Right lobe of liver (tissue), 6 donors: Measurements from ENCODE around the gene GATA3. TPM values are rescaled to one million over a fixed set of nuclear protein-coding genes. Genes with fewer than 3 reads are reported as not detected.

Experiments used
- ATAC-seq, 4 donors: fragments of 200-7000 bp; cut with Tn5 transposase; one replicate each; pipeline ENCODE4 v1.9.1; 2020; ENCODE audit warnings: mild to moderate bottlenecking in 4 of 4, moderate library complexity in 4 of 4
- DNase-seq, 3 donors: peaks; one replicate each; pipeline ENCODE4 v3.0.0-alpha.2; 2020
- H3K27ac ChIP-seq, 3 donors: fragments of 200-600 bp; one replicate each; pipeline ENCODE4 v1.8.0; 2022
- H3K27me3 ChIP-seq, 2 donors: fragments of 200-600 bp; one replicate each; pipeline ENCODE4 v1.8.0; 2022
- H3K36me3 ChIP-seq, 4 donors: fragments of 200-600 bp; sonication (generic) in 1 of 4; one replicate each; pipeline versions ENCODE4 v1.5.1 to v1.8.0; 2017 to 2022; ENCODE audit warnings: control low read depth in 1 of 4
- H3K4me1 ChIP-seq, 4 donors: fragments of 200-600 bp; sonication (generic) in 1 of 4; one replicate each; pipeline versions ENCODE4 v1.5.1 to v1.8.0; 2017 to 2022; ENCODE audit warnings: control low read depth in 1 of 4
- H3K4me3 ChIP-seq, 3 donors: fragments of 200-600 bp; one replicate each; pipeline ENCODE4 v1.8.0; 2022
- H3K9me3 ChIP-seq, 4 donors: fragments of 200-600 bp; sonication (generic) in 1 of 4; one replicate each; pipeline versions ENCODE4 v1.5.1 to v1.8.0; 2017 to 2022; ENCODE audit warnings: control low read depth in 1 of 4
- POLR2A ChIP-seq: fragments of 450-650 bp; IDR thresholded peaks from one replicate; pipeline ENCODE4 v1.6.1; 2017; ENCODE audit warnings: antibody characterized with exemption, mild to moderate bottlenecking
- WGBS: methylation state at CpG from one replicate; pipeline ENCODE4 v1.1.6; 2018; ENCODE audit warnings: low coverage, low lambda C conversion rate; ENCODE audit not compliant: insufficient coverage; ENCODE audit errors: missing lambda C conversion rate; 5-methylcytosine and 5-hydroxymethylcytosine counted together
- intact Hi-C, 2 donors: fragments of 100-400 bp; cut with DNase I; formaldehyde crosslinking; loops; one replicate each; pipeline versions ENCODE4 v1.11.2 to v1.14.1; 2022
- total RNA-seq, 6 experiments: library from RNA; depleted of rRNA in 2 of 6; stranded (reverse); fragments of >200 nt in 2 of 6; fragmentation: NEBNext Ultra II Directional in 3 of 6; extraction: Animal tissue kit (Norgen Biotek cat#: 25700) in 3 of 6; gene quantifications; one replicate each; pipeline versions ENCODE4 v1.1.0 to v1.2.4, GENCODE V29; 2016 to 2023
- TF ChIP-seq, protein P1 (sequence below), 4 donors: fragments of 200-600 bp in 3 of 4; fragments of 450-650 bp in 1 of 4; IDR thresholded peaks; one replicate each; pipeline versions ENCODE4 v1.5.1 to v1.8.0; 2016 to 2022; ENCODE audit warnings: antibody characterized with exemption in 4 of 4, mild to moderate bottlenecking in 2 of 4
- donor health status: DM: no; HTN: yes; CAD: no.
- donor health status: DM: no; HTN: no; CAD: no.
- donor health status: DM: no; HTN: no; CAD: no.
- donor health status: DM: no; HTN: yes; CAD: no.
- donor health status: DM: no; HTN: yes; CAD: no.

The GATA3 gene
- total RNA-seq, 6 experiments from 2014 or later = 0.26 to 1.0 (median 0.53) TPM; not detected in 1

DNA sequence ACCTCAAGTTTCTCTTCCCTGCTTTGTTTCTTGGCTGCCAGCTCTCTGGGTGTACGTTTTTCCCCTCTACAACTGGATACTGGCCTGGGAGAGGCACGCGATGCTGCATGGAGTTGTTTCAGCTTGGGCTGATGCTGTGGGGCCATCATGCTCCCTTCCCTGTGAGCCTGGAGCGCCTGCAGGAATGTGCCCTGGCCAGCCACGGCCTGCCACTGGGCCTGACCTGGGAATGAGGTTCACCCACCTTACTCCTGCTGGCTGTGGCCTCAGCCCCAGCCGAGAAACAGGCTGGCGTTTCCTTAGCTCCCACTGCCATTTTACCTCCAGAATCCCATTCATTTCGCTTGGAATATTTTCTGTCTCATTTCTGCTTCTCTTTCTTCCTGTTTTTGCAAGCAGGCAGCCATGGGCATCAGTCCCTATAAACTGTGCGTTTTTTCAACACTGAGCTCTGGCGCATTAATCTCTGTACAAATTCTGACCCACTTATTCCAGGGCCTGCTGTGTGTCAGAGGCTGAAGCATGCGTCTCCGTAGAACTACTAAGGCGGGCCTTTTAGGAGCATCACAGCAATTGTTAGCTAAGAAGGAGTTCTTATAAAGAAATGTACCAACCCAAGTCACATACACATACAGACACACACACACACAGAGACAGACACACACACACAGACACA lies 57.9 kb downstream of the GATA3 start:
- no peaks in the 10 kb centered on the region for H3K9me3 ChIP-seq
- H3K36me3 ChIP-seq = no peaks in the 10 kb centered on the region
- 82% methylated on average over 13 of the region's 13 CpGs for WGBS
- no peaks in the 10 kb centered on the region for H3K4me1 ChIP-seq
- intact Hi-C loops = no loop called here
- ATAC-seq (no peak), DNase-seq (no peak)
- no peak overlapping the region for H3K27ac ChIP-seq
- H3K4me3 ChIP-seq = no peak overlapping the region
- no peaks in the 10 kb centered on the region for H3K27me3 ChIP-seq
- TF ChIP-seq, protein P1, sequence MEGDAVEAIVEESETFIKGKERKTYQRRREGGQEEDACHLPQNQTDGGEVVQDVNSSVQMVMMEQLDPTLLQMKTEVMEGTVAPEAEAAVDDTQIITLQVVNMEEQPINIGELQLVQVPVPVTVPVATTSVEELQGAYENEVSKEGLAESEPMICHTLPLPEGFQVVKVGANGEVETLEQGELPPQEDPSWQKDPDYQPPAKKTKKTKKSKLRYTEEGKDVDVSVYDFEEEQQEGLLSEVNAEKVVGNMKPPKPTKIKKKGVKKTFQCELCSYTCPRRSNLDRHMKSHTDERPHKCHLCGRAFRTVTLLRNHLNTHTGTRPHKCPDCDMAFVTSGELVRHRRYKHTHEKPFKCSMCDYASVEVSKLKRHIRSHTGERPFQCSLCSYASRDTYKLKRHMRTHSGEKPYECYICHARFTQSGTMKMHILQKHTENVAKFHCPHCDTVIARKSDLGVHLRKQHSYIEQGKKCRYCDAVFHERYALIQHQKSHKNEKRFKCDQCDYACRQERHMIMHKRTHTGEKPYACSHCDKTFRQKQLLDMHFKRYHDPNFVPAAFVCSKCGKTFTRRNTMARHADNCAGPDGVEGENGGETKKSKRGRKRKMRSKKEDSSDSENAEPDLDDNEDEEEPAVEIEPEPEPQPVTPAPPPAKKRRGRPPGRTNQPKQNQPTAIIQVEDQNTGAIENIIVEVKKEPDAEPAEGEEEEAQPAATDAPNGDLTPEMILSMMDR (IDR thresholded peaks at IDR 0.05) = no peak
- no peak for TF ChIP-seq POLR2A

DNA sequence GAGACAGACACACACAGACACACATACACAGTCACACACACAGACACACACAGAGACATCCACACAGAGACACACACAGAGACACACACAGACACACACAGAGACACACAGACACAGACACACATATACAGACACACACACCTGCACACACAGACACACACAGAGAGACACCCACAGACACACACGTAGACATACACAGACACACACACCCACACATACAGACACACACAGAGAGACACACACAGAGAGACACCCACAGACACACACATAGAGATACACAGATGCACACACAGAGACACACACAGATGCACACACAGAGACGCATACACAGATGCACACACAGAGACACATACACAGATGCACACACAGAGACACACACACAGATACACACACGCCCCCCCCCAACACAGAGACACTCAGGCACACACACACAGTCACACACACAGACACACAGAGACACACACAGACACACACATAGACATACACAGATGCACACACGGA lies 58.5 kb downstream of the GATA3 start:
- Histone ChIP-seq H3K4me3 (no peak overlapping the region), H3K4me1 (no peaks in the 10 kb centered on the region), H3K9me3 (no peaks in the 10 kb centered on the region), H3K27ac (no peak overlapping the region), H3K36me3 (no peaks in the 10 kb centered on the region), H3K27me3 (no peaks in the 10 kb centered on the region)
- no peak for ATAC-seq
- no peak for TF ChIP-seq POLR2A
- TF ChIP-seq, protein P1 (IDR thresholded peaks at IDR 0.05) = no peak
- whole genome bisulfite sequencing = 43% methylated on average over 1 of the region's 4 CpGs
- intact Hi-C loops = no loop called here
- DNase-seq = no peak

DNA sequence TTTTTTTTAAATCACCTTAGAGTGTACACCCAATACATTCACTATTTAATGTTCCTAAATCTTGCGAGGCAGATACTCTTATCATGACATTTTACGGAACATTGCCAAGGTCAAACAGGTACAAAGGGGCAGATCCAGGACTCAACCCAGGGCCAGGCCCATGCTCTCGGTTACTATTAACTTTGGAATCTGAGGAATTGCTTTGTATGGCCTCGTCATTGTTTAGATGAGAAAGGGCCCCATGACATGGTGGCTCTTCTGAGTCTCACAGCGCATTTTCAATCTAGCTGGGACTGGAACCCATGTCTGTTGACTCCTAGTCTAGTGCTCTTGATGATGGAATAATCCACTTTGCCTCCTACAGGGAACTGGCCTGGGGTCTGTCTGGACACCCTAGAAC lies 59.1 kb downstream of the GATA3 start:
- no peaks in the 10 kb centered on the region for H3K36me3 ChIP-seq
- H3K4me3 ChIP-seq = no peak overlapping the region
- H3K27ac ChIP-seq = no peak overlapping the region
- no peaks in the 10 kb centered on the region for H3K27me3 ChIP-seq
- no peak for ATAC-seq
- intact Hi-C loops = no loop called here
- no peaks in the 10 kb centered on the region for H3K9me3 ChIP-seq
- no peaks in the 10 kb centered on the region for H3K4me1 ChIP-seq
- no peak for DNase-seq
- WGBS = 83% methylated on average over 5 of the region's 5 CpGs
- TF ChIP-seq POLR2A = no peak
- TF ChIP-seq, protein P1 (IDR thresholded peaks at IDR 0.05) = no peak

DNA sequence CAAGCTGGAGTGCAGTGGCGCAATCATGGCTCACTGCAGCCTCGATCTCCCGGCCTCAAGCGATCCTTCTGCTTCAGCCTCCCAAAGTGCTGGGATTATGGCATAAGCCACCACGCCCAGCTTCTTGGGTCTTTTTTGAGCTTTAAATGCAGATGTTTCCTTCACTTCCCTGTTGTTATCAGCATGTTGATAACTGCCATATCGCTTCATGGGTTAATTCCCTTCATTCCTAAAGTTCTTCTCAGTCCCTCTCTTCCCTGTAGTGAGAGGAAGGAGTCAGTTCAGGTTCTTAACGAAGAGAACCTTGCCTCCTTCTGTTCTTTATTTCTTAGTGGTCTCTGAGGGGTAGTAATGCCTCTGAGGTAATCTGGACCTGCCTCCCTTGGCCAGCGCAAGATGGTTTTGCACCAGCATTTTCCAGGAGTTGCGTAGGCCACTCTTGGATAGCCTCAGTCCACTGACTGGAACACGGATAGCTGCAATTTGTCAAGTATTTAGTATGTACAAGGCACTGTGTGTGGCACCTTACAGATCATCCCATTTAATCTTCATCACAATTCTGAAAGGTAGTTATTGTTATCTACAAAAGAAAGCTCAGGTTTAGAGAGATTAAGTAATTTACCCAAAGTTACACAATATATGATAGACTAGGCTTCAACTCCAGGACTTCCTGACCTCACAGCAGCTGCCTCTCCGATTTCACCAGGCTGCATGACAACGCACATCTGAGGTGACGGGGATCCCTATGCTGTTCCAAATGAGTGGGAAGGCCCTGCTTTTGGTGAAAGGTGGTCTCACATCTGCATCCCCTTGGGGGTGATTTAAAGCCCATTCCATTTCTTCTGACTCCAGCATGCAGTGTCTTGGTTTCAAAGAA lies 60.5 kb downstream of the GATA3 start:
- intact Hi-C loops = no loop called here
- Histone ChIP-seq H3K27ac (no peak overlapping the region), H3K36me3 (no peaks in the 10 kb centered on the region), H3K4me1 (no peaks in the 10 kb centered on the region), H3K27me3 (no peaks in the 10 kb centered on the region), H3K4me3 (no peak overlapping the region), H3K9me3 (no peaks in the 10 kb centered on the region)
- TF ChIP-seq POLR2A = no peak
- TF ChIP-seq, protein P1 (IDR thresholded peaks at IDR 0.05) = no peak
- ATAC-seq (no peak), DNase-seq (no peak)
- 70% methylated on average over 10 of the region's 13 CpGs for WGBS
